GM19351 (cell line): ENCODE measurements around the gene KRTAP10-11.
"Not testable (repeated sequence)": the region's sequence is repeated elsewhere in the genome, so short reads cannot be mapped to it uniquely, and the experiment has no call there.

Experiments used
- ATAC-seq: cut with Tn5 transposase; IDR thresholded peaks from one replicate; pipeline ENCODE4 v1.9.1; 2021; ENCODE audit warnings: mild to moderate bottlenecking, moderate library complexity; ENCODE audit not compliant: unreplicated experiment

Gene KRTAP10-11

GRCh38 chr21:44661567-44661966 is 15.4 kb downstream of the KRTAP10-11 start:
- ATAC-seq: not testable (repeated sequence)

DNA sequence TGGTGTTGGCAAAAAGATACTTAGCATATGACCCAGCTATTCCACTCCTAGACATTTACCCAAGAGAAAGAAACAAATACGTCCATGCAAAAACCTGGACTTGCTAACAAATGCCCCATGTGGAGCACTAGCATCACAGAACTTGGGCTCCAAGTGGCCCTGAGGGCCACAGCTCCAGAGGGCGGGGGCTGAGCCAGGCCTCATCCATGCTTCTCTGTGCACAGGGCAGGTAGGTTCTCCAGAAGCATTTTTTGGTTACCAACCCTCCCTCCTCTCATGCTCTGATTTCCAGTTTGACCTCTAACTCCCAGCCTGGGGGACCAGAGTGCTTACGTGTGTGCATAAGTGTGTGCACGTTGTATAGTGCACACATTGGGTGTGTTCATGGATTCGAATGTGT is 18.5 kb downstream of the KRTAP10-11 start:
- no peak for ATAC-seq

- no peak for ATAC-seq
Observed at GRCh38 chr21:44666401-44667320, 20.4 kb downstream of the KRTAP10-11 start, which contains the start of gene KRTAP12-2. Gene KRTAP12-2, minus strand, starts transcription at chr21:44666927. Its CDS starts 41 bp downstream, at chr21:44666886.

DNA sequence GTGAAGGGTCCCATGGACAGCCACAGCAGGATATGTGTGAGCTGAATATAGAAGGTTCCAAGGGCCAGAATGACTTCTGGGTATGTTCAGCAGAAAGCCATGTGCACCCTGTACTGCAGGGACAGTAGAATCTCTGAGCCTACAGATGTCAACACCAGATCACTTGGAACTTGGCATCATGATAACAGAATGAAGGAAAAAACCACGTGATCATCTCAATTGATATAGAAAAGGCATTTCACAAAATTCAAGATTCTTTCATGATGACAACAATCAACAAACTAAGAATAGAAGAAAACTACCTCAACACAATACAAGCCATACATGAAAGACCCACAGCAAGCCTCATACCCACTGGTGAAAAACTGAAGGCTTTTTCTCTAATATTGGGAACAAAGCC is 21.4 kb downstream of the KRTAP10-11 start:
- no peak for ATAC-seq

- ATAC-seq: no peak
Observed at GRCh38 chr21:44670642-44671432, 24.6 kb downstream of the KRTAP10-11 start.

- no peak for ATAC-seq
Observed at GRCh38 chr21:44671911-44672310, 25.7 kb downstream of the KRTAP10-11 start.

- no peak for ATAC-seq
Observed at GRCh38 chr21:44677881-44678280, 31.7 kb downstream of the KRTAP10-11 start.

DNA sequence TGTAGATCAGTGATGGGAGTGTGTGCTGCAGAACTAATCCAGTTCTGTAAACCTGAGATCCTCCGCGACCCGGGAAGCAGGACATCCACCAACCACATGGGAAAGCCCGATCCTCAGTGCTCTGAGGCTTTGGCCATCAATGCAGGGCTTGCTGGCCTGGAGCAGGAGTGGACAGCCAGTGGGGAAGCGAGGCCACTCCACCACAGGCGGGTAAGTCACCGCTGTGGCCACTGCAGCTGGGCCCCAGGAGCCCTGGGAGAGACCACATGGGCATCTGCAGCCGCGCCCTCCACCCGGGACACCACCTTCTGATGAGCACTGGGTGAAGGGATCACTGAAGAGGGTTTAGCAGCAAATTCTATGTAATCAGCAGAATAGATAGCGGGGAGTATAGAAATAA is 34.9 kb downstream of the KRTAP10-11 start:
- no peak for ATAC-seq

DNA sequence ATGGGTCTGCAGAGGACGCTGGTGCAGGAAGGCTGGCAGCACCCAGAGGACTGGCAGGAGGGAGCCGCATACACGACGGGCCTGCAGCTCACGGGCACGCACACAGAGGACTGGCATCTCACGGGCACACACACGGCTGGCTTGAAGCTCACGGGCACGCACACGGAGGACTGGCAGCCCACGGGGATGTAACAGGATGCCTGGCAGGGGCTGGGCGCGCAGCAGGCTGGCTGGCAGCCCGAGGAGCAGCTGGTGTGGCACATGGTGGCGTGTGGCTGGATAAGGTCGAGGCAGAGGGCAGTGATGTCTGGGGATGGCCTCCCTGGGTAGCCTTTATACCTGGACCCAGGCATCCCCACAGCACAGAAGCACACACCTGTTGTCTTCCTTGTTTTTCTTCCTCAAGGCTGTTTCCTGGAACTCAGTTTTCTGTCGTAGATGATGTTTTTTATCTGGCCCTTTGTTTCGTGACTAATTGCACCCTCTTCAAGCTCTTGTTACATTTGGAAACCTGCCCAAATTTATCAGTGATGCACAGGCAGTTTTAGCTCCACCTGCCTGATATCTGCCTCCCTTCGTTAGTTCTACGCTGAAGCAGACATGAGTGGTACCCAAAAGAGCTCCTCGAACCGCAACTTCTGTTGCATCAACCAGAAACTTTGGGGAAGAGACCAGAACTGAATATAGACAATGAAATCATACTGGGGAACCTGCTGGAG is 35.8 kb downstream of the KRTAP10-11 start, which contains the start of gene KRTAP12-1:
KRTAP12-1 (minus strand) TSS at position 303 of the 719 bp plus-strand sequence; CDS start at position 263, 40 bp downstream.
- ATAC-seq: no peak

DNA sequence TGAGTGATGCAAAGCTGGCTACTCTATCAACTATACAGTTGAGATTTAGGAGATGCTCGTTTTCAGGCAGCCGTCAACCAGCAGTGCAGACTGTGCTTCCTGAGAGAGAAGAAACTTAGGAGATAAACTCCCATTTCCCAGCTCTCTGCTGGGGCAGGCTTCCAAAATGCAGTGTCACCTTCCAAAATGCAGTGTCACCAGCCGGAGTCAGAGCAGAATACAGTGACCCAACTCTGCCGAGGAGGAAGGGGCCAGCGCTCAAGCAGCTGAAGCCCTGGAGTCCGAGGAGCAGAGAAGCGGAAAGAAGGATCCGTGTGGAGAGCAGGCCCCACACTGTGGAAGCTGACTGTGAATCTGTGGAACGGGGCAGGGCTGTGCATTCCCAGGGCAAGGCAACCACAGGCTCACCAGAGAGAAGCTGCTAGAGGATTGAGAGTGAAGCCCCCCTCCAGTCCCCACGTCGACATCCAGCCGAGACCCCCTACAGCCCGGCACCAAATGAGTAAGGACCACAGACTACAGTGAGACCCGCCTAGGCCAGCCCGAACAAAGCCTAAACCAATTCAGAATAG is 36.5 kb downstream of the KRTAP10-11 start:
- no peak for ATAC-seq

GRCh38 chr21:44684077-44684476 is 37.9 kb downstream of the KRTAP10-11 start:
- no peak for ATAC-seq

- ATAC-seq: no peak
Observed at GRCh38 chr21:44684483-44684882, 38.3 kb downstream of the KRTAP10-11 start.

- ATAC-seq: not testable (repeated sequence)
Observed at GRCh38 chr21:44685050-44685449, 38.8 kb downstream of the KRTAP10-11 start.

DNA sequence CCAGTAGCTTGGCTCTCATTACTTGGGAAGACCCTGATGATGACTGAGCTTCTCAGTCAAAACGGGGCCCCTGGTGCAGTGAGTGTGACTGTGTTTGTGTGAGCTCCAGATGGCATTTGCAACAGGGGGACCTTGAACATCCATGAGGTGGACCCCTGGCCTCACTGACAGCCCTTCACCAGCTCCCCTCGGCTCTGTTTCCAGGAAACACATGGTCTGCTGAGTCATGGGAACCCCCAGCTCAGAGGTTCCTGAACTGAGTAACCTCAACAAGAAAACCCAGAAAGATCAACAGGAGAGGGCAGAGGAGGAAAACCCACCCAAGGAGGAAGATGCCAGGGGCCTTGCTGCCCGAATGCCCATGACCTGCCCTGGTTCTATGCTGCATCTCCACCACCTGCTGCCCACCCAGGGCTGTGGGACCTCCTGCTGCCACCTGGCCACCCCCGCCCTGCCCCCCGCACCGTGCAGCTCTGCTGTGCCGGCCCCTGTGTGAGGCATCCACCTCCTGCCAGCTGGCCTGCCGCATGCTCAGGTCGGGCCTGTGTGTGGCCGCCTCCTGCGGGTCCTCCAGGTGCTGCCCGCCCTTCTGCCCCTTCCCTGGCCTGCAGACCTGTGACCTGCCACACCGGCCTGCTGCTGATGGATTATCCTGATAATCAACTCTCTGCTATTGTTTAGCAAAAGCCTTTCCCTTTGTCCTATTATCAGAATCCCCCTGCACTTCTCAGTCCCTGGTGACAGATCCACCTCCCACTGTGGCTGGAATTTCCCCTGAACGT is 40.0 kb downstream of the KRTAP10-11 start:
- ATAC-seq: no peak

GRCh38 chr21:44686843-44687561 is 40.8 kb downstream of the KRTAP10-11 start:
- ATAC-seq: no peak

- no peak for ATAC-seq
Observed at GRCh38 chr21:44687671-44688070, 41.5 kb downstream of the KRTAP10-11 start.

DNA sequence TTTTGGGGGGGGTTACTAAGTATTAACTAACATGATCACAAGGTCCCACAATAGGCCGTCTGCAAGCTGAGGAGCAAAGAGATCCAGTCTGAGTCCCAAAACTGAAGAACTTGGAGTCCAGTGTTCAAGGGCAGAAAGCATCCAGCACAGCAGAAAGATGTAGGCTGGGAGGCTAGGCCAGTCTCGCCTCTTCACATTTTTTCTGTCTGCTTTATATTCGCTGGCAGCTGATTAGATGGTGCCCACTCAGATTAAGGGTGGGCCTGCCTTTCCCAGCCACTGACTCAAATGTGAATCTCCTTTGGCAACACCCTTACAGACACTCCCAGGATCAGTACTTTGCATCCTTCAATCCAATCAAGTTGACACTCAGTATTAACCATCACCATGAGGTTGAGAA is 43.5 kb downstream of the KRTAP10-11 start:
- ATAC-seq: not testable (repeated sequence)

- ATAC-seq: no peak
Observed at GRCh38 chr21:44691686-44692085, 45.5 kb downstream of the KRTAP10-11 start.
